GM10266 (cell line): Measurements from ENCODE around the gene MPP7.

ENCODE experiments used
- DNase-seq: peaks from one replicate; pipeline ENCODE4 v3.0.0; 2012; ENCODE audit errors: extremely low spot score
- TF ChIP-seq, protein P1 (sequence below): IDR thresholded peaks from 2 replicates; pipeline ENCODE4 v1.5.1; 2012; ENCODE audit warnings: mild to moderate bottlenecking, low read depth; ENCODE audit not compliant: control insufficient read depth, insufficient read depth; ENCODE audit errors: missing control alignments

The MPP7 gene

DNA sequence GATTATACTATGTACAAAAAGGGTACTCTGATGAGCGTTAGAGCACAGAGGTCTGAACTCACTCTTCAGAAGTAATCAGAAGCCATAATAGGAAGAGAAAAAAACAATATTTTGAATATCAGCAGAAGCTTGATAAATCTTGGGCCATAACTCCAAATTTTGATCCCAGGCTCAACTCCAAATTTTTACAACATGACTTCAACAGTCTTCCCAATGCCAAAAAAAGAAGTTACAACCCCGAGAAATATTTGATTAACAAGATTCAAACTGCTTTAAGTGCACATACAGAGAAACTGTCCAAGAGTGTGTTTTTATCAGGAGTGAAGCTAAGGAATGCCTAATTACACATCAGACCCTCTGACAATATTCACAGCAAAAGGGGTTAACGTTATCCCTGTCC is 7.5 kb downstream of the MPP7 start:
- DNase-seq: no peak
- TF ChIP-seq, protein P1, sequence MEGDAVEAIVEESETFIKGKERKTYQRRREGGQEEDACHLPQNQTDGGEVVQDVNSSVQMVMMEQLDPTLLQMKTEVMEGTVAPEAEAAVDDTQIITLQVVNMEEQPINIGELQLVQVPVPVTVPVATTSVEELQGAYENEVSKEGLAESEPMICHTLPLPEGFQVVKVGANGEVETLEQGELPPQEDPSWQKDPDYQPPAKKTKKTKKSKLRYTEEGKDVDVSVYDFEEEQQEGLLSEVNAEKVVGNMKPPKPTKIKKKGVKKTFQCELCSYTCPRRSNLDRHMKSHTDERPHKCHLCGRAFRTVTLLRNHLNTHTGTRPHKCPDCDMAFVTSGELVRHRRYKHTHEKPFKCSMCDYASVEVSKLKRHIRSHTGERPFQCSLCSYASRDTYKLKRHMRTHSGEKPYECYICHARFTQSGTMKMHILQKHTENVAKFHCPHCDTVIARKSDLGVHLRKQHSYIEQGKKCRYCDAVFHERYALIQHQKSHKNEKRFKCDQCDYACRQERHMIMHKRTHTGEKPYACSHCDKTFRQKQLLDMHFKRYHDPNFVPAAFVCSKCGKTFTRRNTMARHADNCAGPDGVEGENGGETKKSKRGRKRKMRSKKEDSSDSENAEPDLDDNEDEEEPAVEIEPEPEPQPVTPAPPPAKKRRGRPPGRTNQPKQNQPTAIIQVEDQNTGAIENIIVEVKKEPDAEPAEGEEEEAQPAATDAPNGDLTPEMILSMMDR: no peak

GRCh38 chr10:28294809-28295208 is 8.1 kb downstream of the MPP7 start:
- DNase-seq: no peak
- TF ChIP-seq, protein P1: no peak

DNA sequence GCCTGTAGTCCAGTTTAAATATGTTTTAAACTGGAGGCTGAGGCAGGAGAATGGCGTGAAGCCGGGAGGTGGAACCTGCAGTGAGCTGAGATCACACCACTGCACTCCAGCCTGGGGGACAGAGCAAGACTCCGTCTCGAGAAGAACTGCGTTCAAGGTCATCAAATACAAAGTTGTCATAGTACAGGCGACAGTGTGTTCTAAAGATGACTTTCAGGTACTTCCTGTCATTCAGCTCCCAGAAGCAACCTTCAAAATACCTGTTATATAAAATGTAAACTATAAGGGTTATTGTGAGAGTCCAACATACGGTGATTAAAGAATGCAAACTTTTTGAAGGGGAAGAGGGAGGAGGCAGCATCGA is 8.7 kb downstream of the MPP7 start:
- TF ChIP-seq, protein P1: no peak
- no peak for DNase-seq

DNA sequence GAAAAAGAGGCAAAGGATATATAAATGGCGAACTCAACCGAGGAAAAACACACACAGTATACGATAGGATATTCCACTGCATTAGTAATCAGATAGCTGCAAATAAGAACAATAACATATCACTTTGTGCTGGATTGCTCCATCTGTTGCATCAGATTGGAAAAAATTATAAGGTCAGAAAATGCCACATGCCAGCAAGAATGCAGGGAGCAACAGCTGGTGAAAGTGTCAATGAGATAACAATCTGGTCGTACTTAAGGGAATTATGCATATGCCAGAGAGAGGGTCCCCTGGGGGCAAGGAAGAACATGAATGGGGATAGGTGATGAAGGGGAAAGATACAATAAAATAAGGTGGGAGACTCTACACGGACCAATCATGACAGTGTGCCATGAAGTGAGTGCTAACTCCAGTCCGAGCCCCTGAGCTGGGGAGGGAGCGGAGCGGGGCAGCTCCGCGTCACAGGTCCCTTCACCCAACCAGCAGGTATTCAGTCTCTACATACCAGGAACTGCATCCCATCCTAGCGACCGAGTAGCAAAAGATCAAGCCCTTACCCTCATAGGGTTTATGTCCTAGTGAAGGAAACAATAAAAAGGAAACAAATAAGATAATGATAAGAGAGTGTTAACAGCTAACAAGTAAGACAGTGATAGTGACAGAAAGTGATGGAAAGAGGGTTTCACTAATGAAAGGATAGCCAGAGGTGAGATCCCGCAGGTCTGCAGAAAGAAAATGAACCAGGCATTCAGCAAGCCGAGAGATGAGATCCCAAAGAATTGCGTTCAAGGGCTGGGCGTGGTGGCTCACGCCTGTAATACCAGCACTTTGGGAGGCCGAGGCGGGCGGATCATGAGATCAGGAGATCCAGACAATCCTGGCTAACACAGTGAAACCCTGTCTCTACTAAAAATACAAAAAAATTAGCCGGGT is 9.4 kb downstream of the MPP7 start:
- TF ChIP-seq, protein P1: no peak
- DNase-seq: no peak

- no peak for DNase-seq
Measured at GRCh38 chr10:28291881-28292297, 11.0 kb downstream of the MPP7 start.

GRCh38 chr10:28285816-28286215 is 17.0 kb downstream of the MPP7 start:
- no peak for DNase-seq
- TF ChIP-seq, protein P1: no peak

More at GRCh38 chr10:28291881-28292297, 11.0 kb downstream of the MPP7 start:
- TF ChIP-seq, protein P1: no peak

GRCh38 chr10:28284126-28284525 is 18.7 kb downstream of the MPP7 start:
- no peak for DNase-seq
- TF ChIP-seq, protein P1: no peak
